ENCODE results near the gene LCP2.

Gene LCP2

DNA sequence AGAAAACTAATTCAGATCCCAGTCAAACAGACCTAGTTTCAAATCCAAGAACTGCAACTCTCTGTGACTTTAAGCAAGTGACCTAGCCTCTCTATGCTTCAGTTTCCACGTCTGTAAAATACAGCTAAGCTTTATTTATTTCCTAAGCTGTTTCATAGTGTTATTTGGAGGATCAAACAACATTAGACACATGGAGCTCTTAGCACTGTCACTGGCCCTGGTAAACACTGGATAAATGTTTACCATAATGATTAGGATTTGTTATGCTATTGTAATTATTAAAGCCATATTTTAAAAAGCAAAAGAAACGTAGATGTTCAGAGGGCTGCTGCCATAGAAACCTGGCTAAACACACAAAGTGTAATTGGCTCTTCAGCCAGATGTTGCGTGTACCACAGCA, 91.4 kb downstream of the LCP2 start:
- no peak for DNase-seq

DNA sequence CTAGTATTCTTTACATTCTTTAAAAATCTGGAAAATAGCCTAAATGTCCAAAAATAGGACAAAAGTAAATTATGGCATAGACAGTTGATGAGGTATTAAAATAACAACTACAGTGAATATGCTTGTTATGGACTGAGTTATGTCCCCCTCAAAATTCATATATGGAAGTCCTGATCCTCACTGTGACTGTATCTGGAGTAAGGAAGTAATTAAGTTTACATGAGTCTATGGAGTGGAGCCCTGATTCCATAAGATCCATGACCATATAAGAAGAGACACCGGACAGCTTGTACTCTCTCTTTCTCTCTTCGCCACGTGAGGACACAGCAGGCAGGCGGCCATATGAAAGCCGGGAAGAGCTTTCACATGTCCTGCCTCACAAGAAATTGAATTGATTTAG, 93.4 kb downstream of the LCP2 start:
- DNase-seq, result no peak

DNA sequence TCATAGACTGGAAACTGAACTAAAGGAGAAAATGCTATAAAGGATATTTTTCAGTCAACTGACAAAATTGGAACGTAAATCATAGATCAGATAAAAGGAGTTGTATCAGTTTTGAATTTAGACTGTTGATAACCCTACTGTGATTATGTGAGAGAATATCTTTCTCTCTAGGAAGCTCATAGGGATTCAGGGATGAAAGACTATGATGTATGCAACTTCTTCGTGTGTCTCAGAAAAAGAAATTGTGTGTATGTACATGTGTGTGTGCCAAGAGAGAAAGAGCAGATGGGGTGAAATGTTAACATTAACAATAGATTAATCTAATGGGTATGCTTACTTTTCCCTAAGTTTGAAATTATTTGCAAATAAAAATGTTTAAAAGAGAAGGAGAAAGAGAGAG, 95.5 kb downstream of the LCP2 start:
- DNase-seq, result no peak

DNA sequence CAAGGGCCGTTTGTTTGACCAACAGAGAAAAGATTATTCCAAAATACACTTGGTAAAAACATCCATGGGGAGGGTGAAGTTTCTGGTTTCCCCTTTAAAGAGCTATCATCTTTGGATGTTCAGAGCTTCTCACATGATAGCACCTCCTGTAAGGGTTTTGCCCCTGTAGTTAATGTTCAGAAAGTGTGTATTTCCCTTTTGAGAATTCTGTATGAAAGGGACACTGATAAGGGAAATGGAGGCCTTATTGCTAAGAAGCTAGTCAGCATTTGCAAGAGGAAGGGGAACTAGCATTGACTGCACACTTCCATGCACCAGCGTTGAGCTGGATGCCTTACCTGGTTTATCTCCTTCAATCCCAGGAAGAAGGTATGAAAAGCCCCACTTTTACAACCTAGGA, 96.3 kb downstream of the LCP2 start:
- no peak for DNase-seq

DNA sequence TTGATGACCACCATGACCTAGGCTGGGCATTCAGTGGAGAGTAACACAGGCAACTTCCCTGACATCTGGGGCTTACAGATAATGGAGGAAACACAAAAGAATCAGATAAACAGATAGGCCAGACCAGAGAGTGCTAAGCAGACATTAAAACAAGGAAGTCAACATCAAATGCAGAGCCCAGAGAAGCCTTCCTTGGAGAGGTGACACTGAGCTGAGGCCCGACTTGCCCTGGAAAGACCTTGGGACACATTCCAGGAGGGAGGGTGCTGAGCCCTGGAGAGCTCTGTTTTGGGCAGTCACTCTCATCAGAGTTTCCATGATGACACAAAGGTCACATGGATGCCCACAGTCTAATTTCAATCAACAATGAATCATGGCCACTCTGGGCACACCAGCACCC, 96.7 kb downstream of the LCP2 start:
- no peak for DNase-seq
